ENCODE results near the gene SLC28A3. TPM values are rescaled to one million over a fixed set of nuclear protein-coding genes. Genes with fewer than 3 reads are reported as not detected.

Gene SLC28A3
- total RNA-seq, 1 donor from 2014 or later = 0.10 TPM

DNA sequence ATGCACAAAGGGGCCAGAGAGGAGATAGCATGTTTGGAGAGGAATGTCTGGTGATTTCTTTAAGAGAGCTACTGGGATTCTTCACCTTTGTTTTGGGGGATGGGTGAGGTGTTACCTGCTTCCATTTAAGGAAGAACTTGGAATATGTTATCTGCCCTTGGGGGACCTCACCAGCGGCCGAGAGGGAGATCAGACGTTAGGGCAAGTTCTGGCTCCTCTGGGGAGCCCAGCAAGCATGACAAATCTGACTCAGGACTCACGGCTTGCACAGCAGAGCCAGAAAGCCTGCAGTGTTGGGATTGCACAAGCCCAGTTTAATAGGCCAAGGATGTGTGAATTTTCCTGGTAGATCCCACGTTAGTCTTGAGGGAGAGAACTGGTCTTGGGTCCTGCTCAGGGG, 40.3 kb downstream of the SLC28A3 start:
- DNase-seq (ENCODE audit: low spot score) = no peak

DNA sequence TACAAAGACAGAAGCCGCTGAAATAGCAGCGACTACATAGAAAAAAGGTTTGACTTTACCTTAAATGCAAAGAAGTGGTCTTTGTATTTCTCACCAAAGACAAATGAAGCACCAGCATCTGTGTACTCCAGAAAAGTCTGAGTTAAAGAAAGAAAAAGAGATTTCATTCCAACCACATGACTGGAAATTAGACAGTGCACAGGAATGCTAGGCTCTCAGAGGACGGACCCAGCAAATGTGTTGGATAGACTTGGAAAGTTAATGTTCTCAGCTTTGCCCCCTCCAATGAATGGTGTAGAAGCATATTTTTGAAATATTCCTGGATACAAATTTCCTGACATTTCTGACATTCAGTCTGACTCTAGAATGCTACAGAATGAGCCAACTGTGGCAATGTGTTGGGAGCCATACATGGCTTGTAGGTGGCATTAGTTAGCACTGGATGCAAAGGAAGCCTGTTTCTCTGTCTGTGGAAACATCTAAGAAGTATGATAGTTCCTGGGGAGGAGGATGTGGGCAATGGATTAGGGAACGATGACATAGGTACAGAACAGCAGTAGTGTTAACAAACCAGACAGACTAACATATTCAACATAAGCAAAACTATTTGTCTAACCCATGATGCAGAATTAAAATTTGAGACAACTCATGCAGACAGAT, 43.3 kb downstream of the SLC28A3 start:
- DNase-seq (ENCODE audit: low spot score) = no peak

DNA sequence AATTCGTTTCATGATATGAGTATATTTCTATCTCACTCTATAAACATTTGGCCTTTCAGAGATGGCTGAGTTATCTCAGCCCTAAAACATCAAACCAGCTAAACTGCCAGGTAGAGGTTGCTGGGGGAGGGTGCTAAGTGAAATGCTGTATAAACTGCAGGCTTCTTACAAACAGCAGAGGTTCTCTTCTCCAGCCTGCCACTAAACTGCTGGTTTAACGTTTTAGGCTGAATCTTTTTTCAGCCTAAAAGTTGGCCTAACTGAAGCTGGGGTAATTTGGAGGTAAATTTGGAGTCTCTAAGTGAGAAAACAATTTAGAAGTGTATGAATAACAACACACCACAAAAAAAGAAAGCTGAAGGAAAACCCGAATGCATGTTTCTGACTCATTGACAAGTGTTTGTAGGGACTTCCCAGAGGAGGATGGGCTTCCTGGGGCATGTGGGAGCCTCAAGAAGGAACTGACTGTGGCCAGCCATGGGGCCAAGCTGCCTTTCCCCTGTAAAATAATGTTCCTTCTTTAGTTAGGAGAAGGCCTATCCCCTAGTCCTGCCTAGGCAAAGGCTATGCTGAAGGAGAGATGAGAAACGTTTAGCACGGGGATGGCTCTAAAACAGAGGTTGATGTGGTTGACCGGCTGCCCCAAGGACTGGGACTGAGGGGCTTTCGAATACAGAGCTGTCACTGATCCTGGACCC, 44.3 kb downstream of the SLC28A3 start:
- DNase-seq (ENCODE audit: low spot score) = no peak

DNA sequence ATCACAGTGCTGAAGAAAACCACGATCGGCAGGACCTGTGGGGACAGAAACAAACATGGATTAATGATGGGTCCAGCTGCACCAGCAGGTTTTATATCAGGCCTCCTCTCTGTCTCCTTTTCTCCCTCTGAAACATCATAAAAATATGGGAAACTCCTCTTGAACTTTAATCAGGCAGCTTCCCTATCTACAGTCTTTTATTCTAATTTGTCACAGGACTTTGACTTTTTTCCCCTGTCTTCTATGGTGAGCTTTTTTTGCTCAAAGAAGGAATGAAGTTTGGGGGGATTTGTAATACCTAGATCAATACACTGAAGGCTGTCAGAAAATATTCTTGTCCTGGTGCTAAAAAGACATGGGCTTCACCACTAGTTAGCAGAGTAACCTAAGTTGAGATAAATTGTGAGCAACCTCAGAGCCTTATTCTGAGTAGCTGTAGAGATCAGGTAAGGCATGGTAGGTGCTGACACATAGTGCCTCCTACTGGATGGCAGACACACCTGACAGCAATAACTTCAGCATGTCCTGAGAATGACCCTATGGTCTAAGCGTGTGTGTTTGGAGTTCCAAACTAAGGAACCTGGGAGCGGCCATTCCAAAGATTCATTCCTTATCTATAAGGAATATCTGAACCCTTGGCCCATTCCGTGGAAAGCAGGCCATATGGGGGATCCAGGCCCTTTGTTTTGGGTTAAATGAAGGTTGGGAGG, 46.2 kb downstream of the SLC28A3 start:
- no peak for DNase-seq (ENCODE audit: low spot score)

- no peak for DNase-seq (ENCODE audit: low spot score)
These were observed 47.4 kb downstream of the SLC28A3 start for GRCh38 chr9:84293001-84293798.

- no peak for DNase-seq (ENCODE audit: low spot score)
These were observed 55.2 kb downstream of the SLC28A3 start for GRCh38 chr9:84285381-84285780.

- no peak for DNase-seq (ENCODE audit: low spot score)
These were observed 56.6 kb downstream of the SLC28A3 start for GRCh38 chr9:84283946-84284345.

GRCh38 chr9:84278130-84278529, 62.4 kb downstream of the SLC28A3 start:
- DNase-seq (ENCODE audit: low spot score) = no peak

DNA sequence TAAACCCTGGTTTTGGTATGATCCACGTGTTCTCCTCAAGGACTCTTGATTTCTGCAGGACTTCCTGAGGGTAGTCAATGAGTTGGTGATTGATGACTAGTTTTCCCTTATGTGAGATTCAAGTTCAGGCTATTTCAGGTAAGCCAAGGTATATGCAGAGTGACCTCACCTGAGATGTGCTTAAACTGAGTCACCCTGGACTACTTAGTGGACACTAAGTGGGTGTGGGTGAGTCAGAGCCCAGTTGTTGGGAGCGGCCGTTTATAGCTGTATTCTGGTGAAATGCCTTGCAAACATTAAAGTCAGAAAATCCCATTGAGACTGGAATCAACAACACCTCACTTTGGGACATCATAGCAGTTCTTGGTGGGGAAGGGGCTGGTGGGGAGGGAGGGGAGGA, 62.9 kb downstream of the SLC28A3 start:
- no peak for DNase-seq (ENCODE audit: low spot score)

DNA sequence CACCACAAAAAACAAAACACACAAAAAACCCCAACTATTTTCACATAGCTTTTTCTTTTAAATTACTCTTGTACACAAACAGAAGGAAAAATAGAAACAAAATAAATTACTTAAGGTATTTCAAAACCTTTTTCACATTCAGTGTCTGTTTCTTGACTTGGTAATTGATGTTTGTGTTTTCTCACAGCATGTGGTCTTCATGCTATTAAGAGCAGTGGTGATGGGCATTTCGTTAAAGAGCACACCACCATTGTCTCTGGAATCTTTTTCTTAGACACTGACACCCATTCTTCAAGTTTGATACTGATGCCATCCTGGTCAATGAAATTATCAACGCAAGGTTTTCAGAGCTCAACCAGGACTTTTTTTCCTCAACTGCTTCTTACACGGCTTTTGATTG, 63.8 kb downstream of the SLC28A3 start:
- DNase-seq (ENCODE audit: low spot score) = no peak

- no peak for DNase-seq (ENCODE audit: low spot score)
These were observed 68.5 kb downstream of the SLC28A3 start for GRCh38 chr9:84271921-84272556.

- DNase-seq (ENCODE audit: low spot score) = no peak
These were observed 69.0 kb downstream of the SLC28A3 start for GRCh38 chr9:84271531-84271900.

- DNase-seq (ENCODE audit: low spot score) = no peak
These were observed 69.6 kb downstream of the SLC28A3 start for GRCh38 chr9:84270847-84271530.

GRCh38 chr9:84266087-84266561, 74.4 kb downstream of the SLC28A3 start:
- DNase-seq (ENCODE audit: low spot score) = no peak

DNA sequence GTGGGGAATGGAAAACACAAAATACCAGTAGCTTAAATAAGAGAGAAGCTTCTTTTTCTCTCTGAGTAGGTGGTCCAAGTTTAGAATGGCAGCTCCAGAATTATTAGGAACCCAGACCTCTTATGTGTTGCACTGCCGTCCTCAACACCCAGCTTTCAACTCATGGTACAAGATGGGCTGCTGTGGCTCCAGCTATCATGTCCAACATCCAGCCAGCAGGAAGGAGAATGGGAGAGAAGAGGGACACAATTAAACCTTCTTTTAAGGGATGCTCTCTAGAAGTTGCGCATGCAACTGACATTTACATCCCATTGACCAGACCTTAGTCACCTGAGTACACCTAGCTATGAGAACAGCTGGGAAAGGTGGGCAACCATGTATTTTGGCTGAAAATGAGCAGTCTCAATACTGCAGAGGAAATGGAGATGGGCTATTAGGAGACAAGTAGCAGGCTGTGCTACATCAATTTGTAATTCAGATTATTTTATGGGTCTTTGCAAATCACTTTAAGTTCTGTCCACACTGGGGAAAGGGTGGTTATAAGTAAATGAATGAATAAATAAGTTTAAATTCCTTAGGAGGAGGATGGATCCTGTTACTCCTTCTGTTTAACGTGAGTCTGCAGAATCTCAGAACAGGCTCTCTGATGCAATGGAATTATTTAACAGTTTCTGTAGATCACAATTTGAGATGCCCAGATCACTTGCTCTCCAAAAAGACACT, 76.1 kb downstream of the SLC28A3 start:
- no peak for DNase-seq (ENCODE audit: low spot score)

GRCh38 chr9:84261070-84261746, 79.3 kb downstream of the SLC28A3 start:
- DNase-seq (ENCODE audit: low spot score) = no peak

- no peak for DNase-seq (ENCODE audit: low spot score)
These were observed 82.2 kb downstream of the SLC28A3 start for GRCh38 chr9:84258371-84258770.

DNA sequence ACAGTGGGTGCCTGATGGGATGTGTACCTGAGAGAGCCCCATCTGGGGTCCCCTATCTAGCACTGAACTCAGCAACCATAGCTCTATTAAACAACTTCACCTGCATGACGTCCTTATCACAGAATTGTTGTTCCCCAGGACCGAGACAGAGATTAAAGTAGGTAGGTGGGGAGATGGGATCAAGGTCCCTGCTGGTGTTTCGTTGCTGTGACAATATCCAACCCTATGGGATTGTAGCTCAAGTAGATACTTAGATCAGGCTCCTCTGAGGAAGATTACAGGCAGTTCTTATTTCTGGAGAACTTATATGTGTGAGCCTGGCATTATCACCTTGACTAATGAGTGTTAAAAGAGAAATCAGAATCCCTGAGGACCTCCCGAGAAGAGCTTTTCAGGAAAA, 84.9 kb downstream of the SLC28A3 start:
- no peak for DNase-seq (ENCODE audit: low spot score)

GRCh38 chr9:84254972-84255371, 85.6 kb downstream of the SLC28A3 start:
- DNase-seq (ENCODE audit: low spot score) = no peak

Measured in mesenteric fat pad (tissue), 1 donor.